Transverse colon (tissue), 4 donors: ENCODE measurements around the gene ATG9A. TPM values are rescaled to one million over a fixed set of nuclear protein-coding genes. Genes with fewer than 3 reads are reported as not detected.

Experiments used
- DNase-seq: peaks from one replicate; pipeline ENCODE4 v3.0.0-alpha.2; 2019
- H3K27ac ChIP-seq, 4 donors: fragments of 200-600 bp; sonication (generic); 2 replicates each; pipeline ENCODE4 v1.5.1; 2016 to 2018; ENCODE audit warnings: inconsistent platforms in 4 of 4
- H3K27me3 ChIP-seq: fragments of 200-600 bp; sonication (generic); 2 replicates; pipeline ENCODE4 v1.5.1; 2017; ENCODE audit warnings: inconsistent platforms
- H3K36me3 ChIP-seq, 4 donors: fragments of 200-600 bp; sonication (generic); 2 replicates each; pipeline ENCODE4 v1.5.1; 2017 to 2019; ENCODE audit warnings: inconsistent platforms in 4 of 4
- H3K4me1 ChIP-seq, 4 donors: fragments of 200-600 bp; sonication (generic); 2 replicates each; pipeline ENCODE4 v1.5.1; 2017 to 2020; ENCODE audit warnings: inconsistent platforms in 4 of 4
- H3K4me3 ChIP-seq, 4 donors: fragments of 200-600 bp; sonication (generic); 1 replicate in 1 of 4; 2 replicates in 3 of 4; pipeline versions ENCODE4 v1.5.1 to v1.6.1; 2017 to 2019; ENCODE audit warnings: inconsistent platforms in 4 of 4
- H3K9me3 ChIP-seq, 2 donors: fragments of 200-600 bp; sonication (generic); 2 replicates each; pipeline ENCODE4 v1.5.1; 2017 to 2019; ENCODE audit warnings: inconsistent platforms in 2 of 2
- CTCF ChIP-seq, 5 experiments: fragments of 200-600 bp in 3 of 5; fragments of 450-650 bp in 2 of 5; sonication (generic) in 3 of 5; IDR thresholded peaks; 1 replicate in 2 of 5; 2 replicates in 3 of 5; pipeline ENCODE4 v1.5.1; 2016 to 2017; ENCODE audit warnings: antibody characterized with exemption in 5 of 5, inconsistent platforms in 3 of 5, mild to moderate bottlenecking in 2 of 5, moderate library complexity in 1 of 5
- EP300 ChIP-seq: sonication (generic); formaldehyde crosslinking; IDR thresholded peaks from one replicate; pipeline ENCODE4 v1.6.1; 2017; ENCODE audit warnings: antibody characterized with exemption, low read depth
- POLR2A ChIP-seq: fragments of 450-650 bp; IDR thresholded peaks from one replicate; pipeline ENCODE4 v1.6.1; 2016; ENCODE audit warnings: antibody characterized with exemption, mild to moderate bottlenecking, moderate library complexity
- POLR2AphosphoS5 ChIP-seq, 3 donors: sonication (generic); formaldehyde crosslinking; IDR thresholded peaks; one replicate each; pipeline ENCODE4 v1.6.1; 2016; ENCODE audit warnings: antibody characterized with exemption in 3 of 3
- WGBS, 2 donors: methylation state at CpG; one replicate each; pipeline ENCODE4 v1.1.5; 2018; ENCODE audit warnings: low coverage in 1 of 2; 5-methylcytosine and 5-hydroxymethylcytosine counted together
- in situ Hi-C, 4 donors: fragments of 200-750 bp; cut with MboI; loops; one replicate each; pipeline versions ENCODE4 v1.15.0 to v1.15.1; 2017; ENCODE audit warnings: low sequenced_read_pairs in 3 of 4, low pct_ligation_motif_present in 1 of 4, low pct_unique_long_range_greater_than_20kb in 1 of 4
- intact Hi-C: fragments of 100-400 bp; cut with DNase I; formaldehyde crosslinking; loops from one replicate; pipeline ENCODE4 v1.15.1; 2023; ENCODE audit warnings: low total_unique reads
- total RNA-seq, 4 donors: library from RNA; depleted of rRNA; stranded (reverse); fragments of >200 nt; gene quantifications; one replicate each; pipeline ENCODE4 v1.1.0, GENCODE V29; 2016

ATG9A gene
- total RNA-seq, 4 donors from 2014 or later, result 73.2 to 243 (median 82.7) TPM

GRCh38 chr2:219174801-219175200, 54.6 kb downstream of the ATG9A start:
- intact Hi-C loops (no loop called here), in situ Hi-C loops (loop anchor here in 3 of 4 donors (5.0 to 25.0 kb wide), 3 partner anchors 32 to 120 kb away; partner anchors contain the start of genes DNAJB2 (in 1 of the 3) and ZFAND2B (in 1 of the 3))
- Histone ChIP-seq H3K4me1 (peaks cover 14 to 49% (median 25%) of the 10 kb centered on the region in 4 donors), H3K27me3 (no peaks in the 10 kb centered on the region), H3K9me3 (no peaks in the 10 kb centered on the region), H3K27ac (no peak overlapping the region), H3K36me3 (peaks cover 0 to 25% (median 8%) of the 10 kb centered on the region in 4 donors), H3K4me3 (no peak overlapping the region)
- DNase-seq, result no peak
- WGBS, 2 donors, result 83% methylated on average over 7 of the region's 7 CpGs; no CpG with 5 or more reads in 1 of the 2 donors
- TF ChIP-seq POLR2AphosphoS5 (IDR thresholded peaks at IDR 0.05), result no peak
- no peak for TF ChIP-seq POLR2A
- no peak for TF ChIP-seq CTCF (IDR thresholded peaks at IDR 0.05)
- TF ChIP-seq EP300, result no peak

- Histone ChIP-seq H3K27ac (no peak overlapping the region), H3K9me3 (no peaks in the 10 kb centered on the region), H3K27me3 (no peaks in the 10 kb centered on the region), H3K4me1 (peaks cover 10 to 42% (median 20%) of the 10 kb centered on the region in 4 donors), H3K36me3 (peaks cover 0 to 25% (median 7%) of the 10 kb centered on the region in 4 donors), H3K4me3 (no peak overlapping the region)
- in situ Hi-C loops (loop anchor here in 3 of 4 donors (5.0 to 25.0 kb wide), 3 partner anchors 33 to 121 kb away; partner anchors contain the start of genes DNAJB2 (in 1 of the 3) and ZFAND2B (in 1 of the 3)), intact Hi-C loops (no loop called here)
- TF ChIP-seq POLR2A (no peak), POLR2AphosphoS5 (IDR thresholded peaks at IDR 0.05) (no peak), EP300 (no peak)
- no peak for DNase-seq
- 85% methylated on average over 3 of the region's 3 CpGs; no CpG with 5 or more reads in 1 of the 2 donors for WGBS, 2 donors
These were observed 55.3 kb downstream of the ATG9A start for GRCh38 chr2:219174146-219174545.

- peaks cover 5 to 36% (median 14%) of the 10 kb centered on the region in 4 donors for H3K4me1 ChIP-seq
- peaks cover 0 to 25% (median 7%) of the 10 kb centered on the region in 4 donors for H3K36me3 ChIP-seq
- in situ Hi-C loops, result loop anchor here in 3 of 4 donors (5.0 to 25.0 kb wide), 3 partner anchors 34 to 122 kb away; partner anchors contain the start of genes DNAJB2 (in 1 of the 3) and ZFAND2B (in 1 of the 3)
- H3K9me3 ChIP-seq, result no peaks in the 10 kb centered on the region
- WGBS, 2 donors, result 92% methylated on average over 6 of the region's 6 CpGs; no CpG with 5 or more reads in 1 of the 2 donors
- intact Hi-C loops, result no loop called here
- DNase-seq, result no peak
- no peaks in the 10 kb centered on the region for H3K27me3 ChIP-seq
- TF ChIP-seq POLR2A, result no peak
- TF ChIP-seq EP300, result no peak
- no peak overlapping the region for H3K27ac ChIP-seq
- no peak overlapping the region for H3K4me3 ChIP-seq
These were observed 56.3 kb downstream of the ATG9A start for GRCh38 chr2:219173176-219173575.

GRCh38 chr2:219172231-219173154, 56.9 kb downstream of the ATG9A start:
- intact Hi-C loops, result no loop called here

More at GRCh38 chr2:219172231-219173154, 56.9 kb downstream of the ATG9A start:
- Histone ChIP-seq H3K36me3 (peaks cover 0 to 25% (median 7%) of the 10 kb centered on the region in 4 donors), H3K4me3 (no peak overlapping the region), H3K27ac (peak overlapping the region in 2 of 4 donors; percentile 65 to 79), H3K9me3 (no peaks in the 10 kb centered on the region), H3K27me3 (no peaks in the 10 kb centered on the region), H3K4me1 (peaks cover 5 to 36% (median 14%) of the 10 kb centered on the region in 4 donors)
- DNase-seq, result no peak
- no peak for TF ChIP-seq CTCF (IDR thresholded peaks at IDR 0.05)
- TF ChIP-seq POLR2A, result no peak
- no peak for TF ChIP-seq POLR2AphosphoS5 (IDR thresholded peaks at IDR 0.05)
- TF ChIP-seq EP300, result no peak
- in situ Hi-C loops, result loop anchor here in 3 of 4 donors (5.0 to 25.0 kb wide), 3 partner anchors 35 to 122 kb away; partner anchors contain the start of genes DNAJB2 (in 1 of the 3) and ZFAND2B (in 1 of the 3)
- WGBS, 2 donors, result 88 to 90% methylated on average over 2 to 16 of the region's 16 CpGs
